A549 (cell line): ENCODE results near the gene TEX44. TPM values are rescaled to one million over a fixed set of nuclear protein-coding genes. Genes with fewer than 3 reads are reported as not detected.

Experiments used
- ATAC-seq, 2 experiments: fragments of 200-7000 bp in 1 of 2; fragments of >200 bp in 1 of 2; cut with Nextera tagmentation in 1 of 2; cut with Tn5 transposase in 1 of 2; 3 replicates each; pipeline versions ENCODE4 v1.8.0 to v1.9.1; 2018 to 2020; ENCODE audit warnings: mild to moderate bottlenecking in 1 of 2, moderate library complexity in 1 of 2
- CTCF ChIA-PET: fragments of 300-600 bp; sonication (Branson Sonifier 250); formaldehyde crosslinking; extraction: SDS; loops from one replicate; lab custom pipeline; 2021; ENCODE audit warnings: antibody characterized with exemption, inconsistent platforms; lab: Yijun Ruan, JAX
- POLR2A ChIA-PET: fragments of 350-600 bp; formaldehyde crosslinking; extraction: SDS; loops from one replicate; lab custom pipeline; 2021; ENCODE audit warnings: antibody characterized with exemption, inconsistent platforms; lab: Yijun Ruan, JAX
- DNase-seq, 2 experiments: peaks; one replicate each; pipeline versions ENCODE4 v3.0.0 to v3.0.0-alpha.2; 2011 to 2016; ENCODE audit warnings: low read depth in 1 of 2, low spot score in 1 of 2
- FAIRE-seq: peaks from 2 replicates; lab custom pipeline; 2011; peaks lifted over from hg19 to GRCh38; lab: Jason Lieb, UNC
- H3K27ac ChIP-seq, 2 experiments: fragments of >200 bp; sonication (Bioruptor Twin); formaldehyde crosslinking; 3 replicates each; pipeline ENCODE4 v1.5.1; 2016 to 2017
- H3K4me1 ChIP-seq: fragments of >200 bp; sonication (Bioruptor Twin); formaldehyde crosslinking; 3 replicates; pipeline ENCODE4 v1.6.1; 2016
- H3K4me2 ChIP-seq: fragments of >200 bp; sonication (Bioruptor Twin); formaldehyde crosslinking; 3 replicates; pipeline ENCODE4 v1.6.1; 2016
- H3K4me3 ChIP-seq: fragments of >200 bp; sonication (Bioruptor Twin); formaldehyde crosslinking; 3 replicates; pipeline ENCODE4 v1.5.1; 2016
- H3K9me3 ChIP-seq: fragments of >200 bp; sonication (Bioruptor Twin); formaldehyde crosslinking; 3 replicates; pipeline ENCODE4 v1.6.1; 2016
- CBX2 ChIP-seq: fragments of 200-600 bp; sonication (generic); IDR thresholded peaks from 2 replicates; pipeline ENCODE4 v1.6.1; 2016; ENCODE audit warnings: low read depth, mild to moderate bottlenecking, borderline replicate concordance
- EHMT2 ChIP-seq: fragments of 200-600 bp; sonication (generic); IDR thresholded peaks from 2 replicates; pipeline ENCODE4 v1.6.1; 2016; ENCODE audit warnings: antibody characterized with exemption, low read depth, mild to moderate bottlenecking, moderate library complexity
- FOSB ChIP-seq: fragments of 250-450 bp; sonication (Bioruptor Pico); IDR thresholded peaks from 2 replicates; pipeline ENCODE4 v1.5.0; 2020; ENCODE audit warnings: mild to moderate bottlenecking, moderate library complexity
- FOXS1 ChIP-seq: fragments of 250-450 bp; sonication (Bioruptor Pico); IDR thresholded peaks from 2 replicates; pipeline ENCODE4 v1.5.0; 2020; ENCODE audit warnings: mild to moderate bottlenecking, moderate library complexity
- GATA3 ChIP-seq: IDR thresholded peaks from 2 replicates; pipeline ENCODE4 v1.6.1; 2012; ENCODE audit warnings: borderline replicate concordance
- HOXB13 ChIP-seq: fragments of 250-450 bp; sonication (Bioruptor Pico); IDR thresholded peaks from 2 replicates; pipeline ENCODE4 v1.5.0; 2020; ENCODE audit warnings: low read depth, mild to moderate bottlenecking, moderate library complexity
- KDM1A ChIP-seq: fragments of 200-600 bp; sonication (generic); IDR thresholded peaks from 2 replicates; pipeline ENCODE4 v1.6.1; 2016; ENCODE audit warnings: low read depth, mild to moderate bottlenecking
- MAFK ChIP-seq: fragments of 450-650 bp; IDR thresholded peaks from 2 replicates; pipeline ENCODE4 v1.6.1; 2014; ENCODE audit not compliant: partially characterized antibody
- MAZ ChIP-seq: fragments of 150-350 bp; IDR thresholded peaks from 2 replicates; pipeline ENCODE4 v1.6.1; 2014; ENCODE audit warnings: antibody characterized with exemption, low read depth, low read length, borderline replicate concordance
- MYC ChIP-seq: IDR thresholded peaks from 2 replicates; pipeline ENCODE4 v1.6.1; 2012; ENCODE audit warnings: mild to moderate bottlenecking, inconsistent platforms, low read length, improper control_type of control experiment, borderline replicate concordance
- NFE2L2 ChIP-seq: fragments of 150-350 bp; conservative IDR thresholded peaks from 2 replicates; pipeline ENCODE4 v1.6.1; 2014; ENCODE audit warnings: low read length
- RFX5 ChIP-seq: fragments of 450-650 bp; IDR thresholded peaks from 2 replicates; pipeline ENCODE4 v1.7.1; 2014; ENCODE audit warnings: antibody characterized with exemption, mild to moderate bottlenecking, moderate library complexity
- SMC3 ChIP-seq: fragments of >200 bp; sonication (Bioruptor Twin); formaldehyde crosslinking; IDR thresholded peaks from 3 replicates; pipeline ENCODE4 v1.6.1; 2018; ENCODE audit warnings: inconsistent platforms
- ZC3H11A ChIP-seq: fragments of 450-650 bp; IDR thresholded peaks from 2 replicates; pipeline ENCODE4 v1.6.1; 2014; ENCODE audit warnings: antibody characterized with exemption, mild to moderate bottlenecking
- ZFP36 ChIP-seq: fragments of 450-650 bp; IDR thresholded peaks from 2 replicates; pipeline ENCODE4 v1.6.1; 2014; ENCODE audit warnings: borderline replicate concordance; ENCODE audit not compliant: partially characterized antibody
- ZNF302 ChIP-seq: fragments of 250-450 bp; sonication (Bioruptor Pico); IDR thresholded peaks from 2 replicates; pipeline ENCODE4 v1.9.0; 2021; ENCODE audit warnings: inconsistent platforms, mild to moderate bottlenecking, moderate library complexity
- WGBS: methylation state at CpG from one replicate; pipeline ENCODE4 v1.1.6; 2017; ENCODE audit errors: missing lambda C conversion rate; 5-methylcytosine and 5-hydroxymethylcytosine counted together
- polyA minus RNA-seq: library from RNA; depleted of rRNA, polyadenylated mRNA; stranded (reverse); fragments of >200 nt; gene quantifications from 2 replicates; pipeline ENCODE4 v1.2.3, GENCODE V29; 2011; rRNA and poly(A)+ RNA removed
- polyA plus RNA-seq, 4 experiments: library from polyadenylated mRNA; depleted of rRNA in 3 of 4; stranded (reverse); fragments of >200 nt; fragmentation: RNase III in 1 of 4; extraction: RNeasy Plus Mini Kit Qiagen cat#74134 plus additional on column Dnase treatment in 1 of 4; gene quantifications; 2 replicates in 3 of 4; 3 replicates in 1 of 4; pipeline ENCODE4 v1.2.3, GENCODE V29; 2011 to 2017
- TF ChIP-seq, protein P1 (sequence below): IDR thresholded peaks from 2 replicates; pipeline ENCODE4 v1.6.1; 2012
- TF ChIP-seq, protein P2 (sequence below): fragments of 250-450 bp; sonication (Bioruptor Pico); IDR thresholded peaks from 2 replicates; pipeline ENCODE4 v1.5.0; 2020; ENCODE audit warnings: low read depth, mild to moderate bottlenecking, moderate library complexity
- TF ChIP-seq, protein P3 (sequence below): fragments of >200 bp; sonication (Bioruptor Twin); formaldehyde crosslinking; IDR thresholded peaks from 2 replicates; pipeline ENCODE4 v1.6.1; 2016
- TF ChIP-seq, protein P4 (sequence below): fragments of 450-650 bp; IDR thresholded peaks from 2 replicates; pipeline ENCODE4 v1.6.1; 2014; ENCODE audit warnings: antibody characterized with exemption

The TEX44 gene
- polyA plus RNA-seq (2011; rRNA removed) (not detected in 2 replicates), polyA plus RNA-seq (2017; fragmentation: RNase III; extraction: RNeasy Plus Mini Kit Qiagen cat#74134 plus additional on column Dnase treatment) (not detected in 3 replicates), polyA minus RNA-seq (not detected in 2 replicates)
- polyA plus RNA-seq (2012; cell fraction: cytosol; rRNA removed) = not detected in 2 replicates
- not detected in 2 replicates for polyA plus RNA-seq (2012; cell fraction: nucleus; rRNA removed)

DNA sequence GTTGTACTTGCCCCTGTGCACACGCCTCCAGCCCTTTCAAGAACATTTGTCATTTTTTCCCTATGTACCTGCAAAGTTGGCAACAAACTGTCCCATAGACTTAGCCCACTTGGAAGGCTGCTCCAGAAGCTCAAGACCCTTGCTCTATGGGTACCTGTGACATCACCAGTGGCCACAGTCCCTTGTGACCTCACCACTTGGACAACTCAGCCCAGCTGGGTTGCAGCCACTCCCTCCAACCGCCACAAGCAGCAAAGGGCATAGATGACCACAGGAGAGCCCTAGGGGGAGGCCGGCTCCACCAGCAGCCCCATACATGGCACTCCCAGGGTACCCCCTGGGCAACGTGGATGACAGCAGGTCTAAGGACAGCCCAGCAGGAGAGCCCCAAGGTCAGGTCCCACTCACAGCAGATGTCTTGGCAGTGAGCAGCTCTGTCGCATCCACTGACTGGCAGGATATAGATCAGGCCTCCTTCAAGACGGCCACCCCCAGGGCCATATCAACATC, at the start of gene TEX44:
TEX44 (plus strand) TSS at position 229 of the 510 bp plus-strand sequence; CDS start at position 317, 88 bp downstream.
- ATAC-seq = peak in 1 of 2 experiments; percentile 6; a peak in 1 of 6 replicates
- H3K4me1 ChIP-seq = no peaks in the 10 kb centered on the region
- no peak for FAIRE-seq
- H3K9me3 ChIP-seq = no peaks in the 10 kb centered on the region
- no peak within 1 kb of the TSS for H3K27ac ChIP-seq
- 69% methylated on average over 5 of the region's 6 CpGs for WGBS
- DNase-seq = no peak
- CTCF ChIA-PET = interaction anchor here (0.7 to 15.1 kb wide), 9 partner anchors 9 to 110 kb away, joined by 3 to 208 read pairs (median 5); no protein-coding TSS in a partner anchor
- TF ChIP-seq RFX5 = no peak
- no peak for TF ChIP-seq CBX2
- TF ChIP-seq HOXB13 (CRISPR knock-in tag) = no peak
- no peak for TF ChIP-seq GATA3
- TF ChIP-seq MAZ = no peak
- POLR2A ChIA-PET = no interaction called here
- no peak within 1 kb of the TSS for H3K4me3 ChIP-seq
- no peak within 1 kb of the TSS for H3K4me2 ChIP-seq

DNA sequence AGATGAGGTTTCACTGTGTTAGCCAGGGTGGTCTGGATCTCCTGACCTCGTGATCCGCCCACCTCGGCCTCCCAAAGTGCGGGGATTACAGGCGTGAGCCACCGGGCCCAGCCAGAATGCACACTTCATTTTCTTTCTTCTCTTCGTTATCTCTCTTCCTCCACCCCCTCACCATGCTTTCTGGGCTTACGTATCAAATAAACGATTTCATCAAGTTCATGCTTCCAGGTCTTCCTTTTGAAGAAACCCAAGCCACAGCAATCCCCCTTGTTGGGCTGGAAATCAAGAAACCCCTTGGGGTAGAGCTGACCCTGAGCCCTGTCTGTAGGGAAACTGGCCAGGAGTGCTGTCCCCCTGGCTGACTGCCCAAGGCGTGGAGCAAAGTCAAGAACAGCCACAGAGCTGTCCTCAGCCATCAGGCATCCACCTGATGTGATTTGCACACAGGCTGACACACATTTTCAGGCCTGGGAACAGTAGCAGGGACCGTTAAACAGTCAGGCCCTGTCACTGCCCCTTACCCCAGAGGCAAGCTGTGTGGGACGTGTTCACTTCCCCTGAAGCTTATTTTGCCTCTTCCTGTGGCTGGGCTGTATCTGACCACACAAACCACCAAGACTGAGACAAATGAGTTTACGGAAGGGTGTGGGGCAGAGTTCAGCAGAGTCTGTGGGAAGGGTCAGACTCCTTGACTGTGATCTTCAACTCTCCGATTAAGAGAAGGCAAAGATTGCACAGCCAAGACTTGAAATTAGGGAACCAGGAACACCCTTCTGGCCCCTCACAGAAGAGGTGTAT, 47.4 kb upstream of the TEX44 start:
- Histone ChIP-seq H3K27ac (no peak overlapping the region), H3K9me3 (peaks cover 14% of the 10 kb centered on the region), H3K4me3 (no peak overlapping the region), H3K4me2 (no peak overlapping the region), H3K4me1 (no peaks in the 10 kb centered on the region)
- POLR2A ChIA-PET = no interaction called here
- CTCF ChIA-PET = no interaction called here
- WGBS = 75% methylated on average over 14 of the region's 14 CpGs
- DNase-seq (no peak), ATAC-seq (peak; percentile 25 to 37; a peak in 3 of 6 replicates), FAIRE-seq (no peak)
- no peak for TF ChIP-seq FOXS1 (CRISPR knock-in tag)

DNA sequence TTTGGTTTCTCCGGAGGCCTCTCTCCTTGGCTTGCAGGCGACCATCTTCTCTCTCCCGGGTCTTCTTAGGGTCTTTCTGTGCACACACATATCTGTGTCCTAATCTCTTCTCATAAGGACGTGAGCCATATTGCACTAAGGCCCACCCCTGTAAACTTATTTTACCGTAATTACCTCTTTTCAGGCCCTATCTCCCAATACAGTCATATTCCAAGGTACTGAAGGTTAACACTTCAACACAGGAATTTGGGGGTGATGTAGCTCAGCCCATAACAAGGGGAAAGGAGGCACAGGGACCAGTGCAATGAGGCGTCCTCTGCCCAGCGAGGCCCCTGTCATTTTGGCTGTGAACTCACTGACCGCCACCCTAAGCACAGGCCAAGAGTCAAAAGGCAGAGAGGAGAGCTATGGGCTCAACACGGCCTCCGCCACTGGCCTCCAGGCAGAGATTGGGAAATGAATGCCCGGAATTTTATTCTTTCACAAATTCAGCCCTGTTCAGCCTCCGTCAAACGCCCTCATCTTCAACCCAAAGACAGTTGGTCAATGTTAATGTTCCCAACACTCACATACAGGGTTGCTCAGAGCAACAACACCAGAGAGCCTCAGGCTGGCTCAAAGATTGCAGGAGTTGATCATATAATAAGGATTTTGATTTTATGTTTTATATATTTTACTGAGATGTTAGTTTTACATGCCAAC, 46.5 kb upstream of the TEX44 start:
- CTCF ChIA-PET = interaction anchor here (0.6 to 2.5 kb wide), 4 partner anchors 12 to 210 kb away, joined by 3 to 6 read pairs (median 4); partner anchors contain the start of gene NMUR1
- Histone ChIP-seq H3K27ac (no peak overlapping the region), H3K4me2 (no peak overlapping the region), H3K4me3 (no peak overlapping the region), H3K4me1 (no peaks in the 10 kb centered on the region), H3K9me3 (peaks cover 14% of the 10 kb centered on the region)
- POLR2A ChIA-PET = no interaction called here
- TF ChIP-seq, protein P1, sequence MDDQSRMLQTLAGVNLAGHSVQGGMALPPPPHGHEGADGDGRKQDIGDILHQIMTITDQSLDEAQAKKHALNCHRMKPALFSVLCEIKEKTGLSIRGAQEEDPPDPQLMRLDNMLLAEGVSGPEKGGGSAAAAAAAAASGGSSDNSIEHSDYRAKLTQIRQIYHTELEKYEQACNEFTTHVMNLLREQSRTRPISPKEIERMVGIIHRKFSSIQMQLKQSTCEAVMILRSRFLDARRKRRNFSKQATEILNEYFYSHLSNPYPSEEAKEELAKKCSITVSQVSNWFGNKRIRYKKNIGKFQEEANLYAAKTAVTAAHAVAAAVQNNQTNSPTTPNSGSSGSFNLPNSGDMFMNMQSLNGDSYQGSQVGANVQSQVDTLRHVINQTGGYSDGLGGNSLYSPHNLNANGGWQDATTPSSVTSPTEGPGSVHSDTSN = no peak
- DNase-seq (no peak), FAIRE-seq (no peak), ATAC-seq (peak in 1 of 2 experiments; percentile 32; a peak in 1 of 6 replicates)
- 77% methylated on average over 13 of the region's 13 CpGs for WGBS

DNA sequence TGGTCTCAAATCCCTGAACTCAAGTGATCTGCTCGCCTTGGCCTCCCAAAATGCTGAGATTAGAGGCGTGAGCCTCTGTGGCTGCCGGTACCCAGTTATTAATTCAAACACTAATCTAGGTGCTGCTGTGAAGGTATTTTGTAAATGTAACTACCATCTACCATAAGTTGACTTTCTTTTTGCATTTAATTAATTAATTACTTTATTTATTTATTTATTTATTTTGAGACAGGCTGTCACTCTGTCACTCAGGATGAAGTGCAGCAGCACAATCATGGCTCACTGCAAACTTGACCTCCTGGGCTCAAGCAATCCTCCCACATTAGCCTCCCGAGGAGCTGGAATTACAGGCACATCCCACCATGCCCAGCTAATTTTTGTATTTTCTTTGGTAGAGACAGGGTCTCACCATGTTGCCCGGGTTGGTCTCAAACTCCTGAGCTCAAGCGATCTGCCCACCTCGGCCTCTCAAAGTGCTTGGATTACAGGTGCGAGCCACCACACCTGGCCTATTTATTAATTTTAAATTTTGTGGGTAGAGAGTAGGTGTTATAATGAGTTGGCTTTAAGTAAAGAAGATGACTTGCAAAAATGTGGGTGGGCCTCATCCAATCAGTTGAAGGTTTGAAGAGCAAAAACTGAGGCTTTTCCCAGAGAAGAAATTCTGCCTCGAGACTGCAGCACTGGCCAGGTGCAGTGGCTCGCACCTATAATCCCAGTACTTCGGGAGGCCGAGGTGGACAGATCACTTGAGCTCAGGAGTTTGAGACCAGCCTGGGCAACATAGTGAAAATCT, 45.2 kb upstream of the TEX44 start:
- 82% methylated on average over 12 of the region's 12 CpGs for WGBS
- Histone ChIP-seq H3K4me3 (no peak overlapping the region), H3K9me3 (peaks cover 15% of the 10 kb centered on the region), H3K27ac (no peak overlapping the region), H3K4me1 (no peaks in the 10 kb centered on the region), H3K4me2 (no peak overlapping the region)
- DNase-seq = no peak
- no peak for ATAC-seq
- TF ChIP-seq ZFP36 (no peak), EHMT2 (no peak), ZNF302 (CRISPR knock-in tag) (no peak), FOXS1 (CRISPR knock-in tag) (no peak), FOSB (no peak), MAFK (peak; percentile 19), KDM1A (0 out of 2 replicates have a peak, but pooled peaks have one; percentile 35), NFE2L2 (peak; percentile 79), MYC (no peak), SMC3 (no peak), ZC3H11A (peak; percentile 90)
- TF ChIP-seq, protein P2, sequence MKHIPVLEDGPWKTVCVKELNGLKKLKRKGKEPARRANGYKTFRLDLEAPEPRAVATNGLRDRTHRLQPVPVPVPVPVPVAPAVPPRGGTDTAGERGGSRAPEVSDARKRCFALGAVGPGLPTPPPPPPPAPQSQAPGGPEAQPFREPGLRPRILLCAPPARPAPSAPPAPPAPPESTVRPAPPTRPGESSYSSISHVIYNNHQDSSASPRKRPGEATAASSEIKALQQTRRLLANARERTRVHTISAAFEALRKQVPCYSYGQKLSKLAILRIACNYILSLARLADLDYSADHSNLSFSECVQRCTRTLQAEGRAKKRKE = no peak
- TF ChIP-seq, protein P1 = no peak
- TF ChIP-seq, protein P3, sequence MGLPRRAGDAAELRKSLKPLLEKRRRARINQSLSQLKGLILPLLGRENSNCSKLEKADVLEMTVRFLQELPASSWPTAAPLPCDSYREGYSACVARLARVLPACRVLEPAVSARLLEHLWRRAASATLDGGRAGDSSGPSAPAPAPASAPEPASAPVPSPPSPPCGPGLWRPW = no peak
- TF ChIP-seq, protein P4, sequence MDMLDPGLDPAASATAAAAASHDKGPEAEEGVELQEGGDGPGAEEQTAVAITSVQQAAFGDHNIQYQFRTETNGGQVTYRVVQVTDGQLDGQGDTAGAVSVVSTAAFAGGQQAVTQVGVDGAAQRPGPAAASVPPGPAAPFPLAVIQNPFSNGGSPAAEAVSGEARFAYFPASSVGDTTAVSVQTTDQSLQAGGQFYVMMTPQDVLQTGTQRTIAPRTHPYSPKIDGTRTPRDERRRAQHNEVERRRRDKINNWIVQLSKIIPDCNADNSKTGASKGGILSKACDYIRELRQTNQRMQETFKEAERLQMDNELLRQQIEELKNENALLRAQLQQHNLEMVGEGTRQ = no peak
- FAIRE-seq = no peak
- CTCF ChIA-PET = interaction anchor here (1.4 to 2.5 kb wide), 3 partner anchors 9 to 17 kb away, joined by 4 to 6 read pairs (median 5); partner anchors contain the start of gene NMUR1
- POLR2A ChIA-PET = no interaction called here
